ENCODE data around the gene TAF12. TPM values are rescaled to one million over a fixed set of nuclear protein-coding genes. Genes with fewer than 3 reads are reported as not detected.
"Not testable (repeated sequence)": the region's sequence is repeated elsewhere in the genome, so short reads cannot be mapped to it uniquely, and the experiment has no call there.

The TAF12 gene
- total and polyA plus RNA-seq, 8 donors: 7.5 to 13.2 (median 10.7) TPM

DNA sequence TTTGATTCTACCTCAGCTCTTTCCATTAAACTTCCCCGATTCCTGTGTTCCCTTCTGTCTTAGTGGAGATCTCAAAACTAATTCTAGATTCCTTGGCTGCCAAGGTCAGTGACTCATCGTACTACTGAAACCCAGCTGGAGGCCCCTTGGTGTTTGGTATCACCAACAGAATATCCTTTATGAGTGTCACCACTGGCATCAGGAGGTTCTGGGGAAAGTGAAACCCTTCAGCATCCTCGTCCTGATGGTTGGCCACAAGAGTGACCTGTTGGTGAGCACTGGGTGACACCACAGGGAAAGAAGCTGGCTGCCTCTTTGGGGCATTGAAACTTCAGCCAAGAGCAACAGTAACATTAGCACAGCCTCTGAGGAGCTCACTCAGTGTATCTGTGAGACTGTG, 41.2 kb downstream of the TAF12 start:
- H3K27ac ChIP-seq: no peak overlapping the region
- no peak for FAIRE-seq
- no peaks in the 10 kb centered on the region for H3K27me3 ChIP-seq
- peak in 2 of 4 donors; percentile 31 to 37 for ATAC-seq
- WGBS, 2 donors: 79 to 84% methylated on average over 3 of the region's 3 CpGs
- intact Hi-C loops (cut with DNase I): loop anchor here in 1 of 3 donors (10.0 kb wide), 1 partner anchor 77 kb away; no protein-coding TSS in a partner anchor
- no peak for DNase-seq
- no peak overlapping the region for H3K4me3 ChIP-seq
- no peaks in the 10 kb centered on the region for H3K9me3 ChIP-seq
- H3K36me3 ChIP-seq: peaks cover 0 to 17% (median 12%) of the 10 kb centered on the region in 3 donors
- H3K4me1 ChIP-seq: no peaks in the 10 kb centered on the region
- TF ChIP-seq, protein P1, sequence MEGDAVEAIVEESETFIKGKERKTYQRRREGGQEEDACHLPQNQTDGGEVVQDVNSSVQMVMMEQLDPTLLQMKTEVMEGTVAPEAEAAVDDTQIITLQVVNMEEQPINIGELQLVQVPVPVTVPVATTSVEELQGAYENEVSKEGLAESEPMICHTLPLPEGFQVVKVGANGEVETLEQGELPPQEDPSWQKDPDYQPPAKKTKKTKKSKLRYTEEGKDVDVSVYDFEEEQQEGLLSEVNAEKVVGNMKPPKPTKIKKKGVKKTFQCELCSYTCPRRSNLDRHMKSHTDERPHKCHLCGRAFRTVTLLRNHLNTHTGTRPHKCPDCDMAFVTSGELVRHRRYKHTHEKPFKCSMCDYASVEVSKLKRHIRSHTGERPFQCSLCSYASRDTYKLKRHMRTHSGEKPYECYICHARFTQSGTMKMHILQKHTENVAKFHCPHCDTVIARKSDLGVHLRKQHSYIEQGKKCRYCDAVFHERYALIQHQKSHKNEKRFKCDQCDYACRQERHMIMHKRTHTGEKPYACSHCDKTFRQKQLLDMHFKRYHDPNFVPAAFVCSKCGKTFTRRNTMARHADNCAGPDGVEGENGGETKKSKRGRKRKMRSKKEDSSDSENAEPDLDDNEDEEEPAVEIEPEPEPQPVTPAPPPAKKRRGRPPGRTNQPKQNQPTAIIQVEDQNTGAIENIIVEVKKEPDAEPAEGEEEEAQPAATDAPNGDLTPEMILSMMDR (IDR thresholded peaks at IDR 0.05): no peak

DNA sequence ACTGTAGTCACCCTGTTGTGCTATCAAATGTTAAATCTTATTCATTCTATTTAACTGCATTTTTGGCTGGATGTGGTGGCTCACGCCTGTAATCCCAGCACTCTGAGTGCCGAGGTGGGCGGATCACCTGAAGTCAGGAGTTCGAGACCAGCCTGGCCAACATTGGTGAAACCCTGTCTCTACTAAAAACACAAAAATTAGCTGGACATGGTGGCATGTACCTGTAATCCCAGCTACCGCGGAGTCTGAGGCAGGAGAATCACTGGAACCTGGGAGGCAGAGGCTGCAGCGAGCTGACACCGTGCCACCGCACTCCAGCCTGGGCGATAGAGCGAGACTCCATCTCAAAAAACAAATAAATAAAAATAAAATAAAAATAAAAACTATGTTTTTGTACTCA, 46.6 kb downstream of the TAF12 start:
- H3K36me3 ChIP-seq; H3K4me3 ChIP-seq; FAIRE-seq; DNase-seq; ATAC-seq; intact Hi-C loops (cut with DNase I); H3K27ac ChIP-seq; H3K9me3 ChIP-seq; H3K27me3 ChIP-seq; H3K4me1 ChIP-seq: not testable (repeated sequence)
- 98% methylated on average over 11 of the region's 11 CpGs for WGBS, 2 donors

DNA sequence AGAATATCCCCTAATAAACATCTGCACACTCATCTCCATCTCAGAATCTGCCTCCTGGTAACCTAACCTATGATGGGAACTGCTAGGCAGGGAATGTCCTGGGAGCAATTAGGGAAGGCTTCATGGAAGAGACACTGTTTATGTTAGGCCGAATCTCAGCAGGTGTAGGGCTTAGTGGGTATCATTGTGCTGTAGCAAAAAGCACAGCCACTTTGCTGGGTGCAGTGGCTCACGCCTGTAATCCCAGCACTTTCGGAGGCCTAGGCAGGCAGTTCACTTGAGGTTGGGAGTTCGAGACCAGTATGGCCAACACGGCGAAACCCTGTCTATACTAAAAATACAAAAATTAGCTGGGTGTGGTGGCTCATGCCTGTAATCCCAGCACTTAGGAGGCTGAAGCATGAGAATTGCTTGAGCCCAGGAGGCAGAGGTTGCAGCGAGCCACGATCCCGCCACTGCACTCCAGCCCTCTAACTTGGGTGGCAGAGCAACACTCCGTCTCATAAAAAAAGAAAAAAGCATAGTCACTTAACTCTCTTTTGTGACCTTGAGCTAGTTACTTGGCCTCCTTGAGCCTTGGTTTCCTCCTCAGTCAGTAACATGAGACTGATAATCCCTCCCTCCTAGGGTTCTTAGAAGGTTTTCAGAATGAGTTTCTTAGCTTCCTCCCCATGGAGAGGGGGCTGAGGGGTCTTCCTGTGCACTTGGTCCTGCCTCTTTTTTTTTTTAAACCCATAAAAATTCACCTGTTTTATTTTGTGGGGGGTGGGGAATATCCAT, 47.3 kb downstream of the TAF12 start:
- Histone ChIP-seq H3K27me3 (no peaks in the 10 kb centered on the region), H3K9me3 (no peaks in the 10 kb centered on the region), H3K36me3 (no peaks in the 10 kb centered on the region), H3K27ac (no peak overlapping the region), H3K4me3 (no peak overlapping the region), H3K4me1 (no peaks in the 10 kb centered on the region)
- FAIRE-seq: no peak
- TF ChIP-seq, protein P1 (IDR thresholded peaks at IDR 0.05): no peak
- intact Hi-C loops (cut with DNase I): no loop called here
- no peak for DNase-seq
- no peak for ATAC-seq
- WGBS, 2 donors: 92 to 98% methylated on average over 10 of the region's 10 CpGs

DNA sequence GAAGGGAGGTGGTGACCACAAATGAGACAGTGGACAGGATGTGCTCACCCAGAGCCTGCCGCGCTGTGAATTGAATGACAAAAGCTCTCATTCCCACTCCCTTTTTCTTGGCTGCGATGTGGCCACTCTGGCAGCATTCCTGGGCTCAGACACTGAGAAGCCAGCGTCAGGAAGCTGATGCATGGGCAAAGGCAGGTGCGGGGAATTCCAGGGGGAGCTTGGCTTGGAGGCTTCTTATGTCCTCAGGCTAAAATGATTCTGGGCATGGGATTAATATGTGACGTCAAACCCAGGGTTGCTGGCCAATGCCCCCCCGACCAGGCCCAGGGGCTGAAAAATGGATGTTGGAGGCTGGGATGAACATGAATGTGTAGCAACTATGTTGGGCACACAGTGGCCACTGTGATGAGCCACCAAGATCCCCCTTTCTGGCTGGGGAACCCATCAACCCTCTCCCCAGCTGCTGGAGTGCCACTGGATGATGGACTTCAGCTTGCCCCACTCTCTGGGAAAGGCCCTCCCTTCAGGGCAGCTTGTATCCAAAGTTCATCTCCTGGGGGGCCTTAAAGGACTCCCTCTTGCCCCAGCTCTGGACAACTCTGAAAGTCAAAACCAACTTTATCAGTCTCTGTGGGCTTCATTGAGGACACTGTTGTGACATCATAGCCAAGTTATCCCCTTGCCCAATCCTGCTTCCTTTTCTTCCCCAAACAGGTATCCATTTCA, 48.0 kb downstream of the TAF12 start:
- FAIRE-seq; H3K4me3 ChIP-seq; H3K27me3 ChIP-seq; intact Hi-C loops (cut with DNase I); H3K9me3 ChIP-seq; H3K36me3 ChIP-seq; H3K4me1 ChIP-seq: not testable (repeated sequence)
- WGBS, 2 donors: 66 to 69% methylated on average over 7 of the region's 7 CpGs
- DNase-seq (peak in 1 of 6 donors; percentile 19), ATAC-seq (peak in 2 of 4 donors; percentile 19 to 44)
- H3K27ac ChIP-seq: peak overlapping the region in 1 of 4 donors; percentile 8

DNA sequence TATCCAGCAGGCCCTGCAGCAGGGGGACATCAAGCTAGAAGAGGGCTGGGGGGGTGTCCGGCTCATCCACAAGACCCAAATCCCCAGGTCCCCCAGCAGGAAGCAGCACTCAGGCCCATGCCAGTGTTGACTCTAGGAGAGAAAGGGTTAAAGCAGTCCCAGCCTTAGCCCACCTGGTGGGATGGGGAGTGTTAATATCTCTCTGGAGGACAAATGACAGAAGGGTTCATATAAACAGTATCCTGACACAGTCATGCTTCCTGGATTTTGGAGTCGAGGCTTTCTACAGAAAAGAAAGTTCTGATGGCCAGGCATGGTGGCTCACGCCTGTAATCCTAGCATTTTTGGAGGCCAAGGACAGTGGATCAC, 48.9 kb downstream of the TAF12 start:
- H3K9me3 ChIP-seq; H3K4me1 ChIP-seq; DNase-seq; ATAC-seq; H3K36me3 ChIP-seq; H3K4me3 ChIP-seq; H3K27me3 ChIP-seq; FAIRE-seq; intact Hi-C loops (cut with DNase I): not testable (repeated sequence)
- H3K27ac ChIP-seq: peak overlapping the region in 1 of 4 donors; percentile 19
- WGBS, 2 donors: 87 to 89% methylated on average over 3 of the region's 3 CpGs

DNA sequence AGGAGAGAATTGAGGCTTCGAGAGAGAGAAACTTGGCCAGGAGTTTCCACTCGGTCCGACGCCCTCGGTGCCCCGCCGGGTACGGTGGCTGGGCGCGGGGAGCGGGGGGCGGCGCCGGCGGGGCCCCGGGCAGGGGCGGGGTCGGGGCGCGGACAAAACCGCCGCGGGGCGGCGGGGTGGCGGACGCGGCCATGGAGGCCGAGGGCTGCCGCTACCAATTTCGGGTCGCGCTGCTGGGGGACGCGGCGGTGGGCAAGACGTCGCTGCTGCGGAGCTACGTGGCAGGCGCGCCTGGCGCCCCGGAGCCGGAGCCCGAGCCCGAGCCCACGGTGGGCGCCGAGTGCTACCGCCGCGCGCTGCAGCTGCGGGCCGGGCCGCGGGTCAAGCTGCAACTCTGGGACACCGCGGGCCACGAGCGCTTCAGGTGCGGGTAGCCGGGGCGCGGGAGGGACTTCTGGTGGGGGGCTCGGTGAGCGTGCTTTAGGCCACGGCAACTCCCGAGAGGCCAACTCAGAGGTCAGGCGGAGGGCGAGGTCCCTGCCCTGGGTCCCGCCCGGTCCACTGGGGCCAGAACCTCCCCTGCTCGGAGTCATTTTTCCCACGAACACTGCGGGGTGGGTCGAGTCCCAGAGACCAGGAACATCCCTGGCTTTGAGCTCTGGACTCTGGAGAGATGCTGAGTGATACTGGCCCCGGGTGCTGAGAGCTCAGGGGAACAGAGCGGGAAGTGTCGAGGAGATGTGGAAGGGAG, 50.4 kb downstream of the TAF12 start:
- Histone ChIP-seq H3K27ac (no peak overlapping the region), H3K36me3 (no peaks in the 10 kb centered on the region), H3K4me1 (no peaks in the 10 kb centered on the region), H3K4me3 (peak overlapping the region; percentile 20 to 61 (median 40)), H3K9me3 (no peaks in the 10 kb centered on the region), H3K27me3 (no peaks in the 10 kb centered on the region)
- ATAC-seq: peak; percentile 59 to 75 (median 70)
- intact Hi-C loops (cut with DNase I): no loop called here
- FAIRE-seq: no peak
- 4 to 6% methylated on average over 52 to 81 of the region's 81 CpGs for WGBS, 2 donors
- peak in 2 of 6 donors; percentile 56 to 67 for DNase-seq
- TF ChIP-seq, protein P1 (IDR thresholded peaks at IDR 0.05): no peak

All from pancreas (tissue), 10 donors.